Mesendoderm (in vitro differentiated cells): Measurements from ENCODE around the gene LDHAL6B.
A peak's percentile ranks its signal among the peaks of the same experiment; 100 is the strongest.
"Not testable (repeated sequence)": the region's sequence is repeated elsewhere in the genome, so short reads cannot be mapped to it uniquely, and the experiment has no call there.

ENCODE experiments used
- DNase-seq: peaks from one replicate; pipeline ENCODE4 v3.0.0; 2013
- H2AK5ac ChIP-seq: 2 replicates; pipeline ENCODE4 v1.6.1; 2013; ENCODE audit warnings: low read length, inconsistent platforms
- H2BK120ac ChIP-seq: 2 replicates; pipeline ENCODE4 v1.6.1; 2013; ENCODE audit warnings: low read depth, mild to moderate bottlenecking, low read length, moderate library complexity, mixed read lengths
- H2BK15ac ChIP-seq: replicated peaks from 2 replicates; pipeline ENCODE4 v1.6.1; 2013; ENCODE audit warnings: low read depth, mild to moderate bottlenecking, moderate library complexity
- H2BK5ac ChIP-seq: 2 replicates; pipeline ENCODE4 v1.6.1; 2013; ENCODE audit warnings: low read length, inconsistent platforms
- H3K18ac ChIP-seq: 2 replicates; pipeline ENCODE4 v1.6.1; 2013; ENCODE audit warnings: mild to moderate bottlenecking, low read length, mixed read lengths
- H3K23ac ChIP-seq: one replicate; pipeline ENCODE4 v1.6.1; 2013; ENCODE audit warnings: low read length
- H3K27ac ChIP-seq: 2 replicates; pipeline ENCODE4 v1.5.1; 2013; ENCODE audit warnings: low read depth, mild to moderate bottlenecking, inconsistent platforms, low read length, moderate library complexity
- H3K27me3 ChIP-seq: 2 replicates; pipeline ENCODE4 v1.6.1; 2013; ENCODE audit warnings: low read length, control low read depth, mild to moderate bottlenecking, inconsistent platforms; ENCODE audit not compliant: insufficient read depth, poor library complexity
- H3K36me3 ChIP-seq: 2 replicates; pipeline ENCODE4 v1.6.1; 2013; ENCODE audit warnings: low read length, inconsistent platforms; ENCODE audit not compliant: control insufficient read depth, insufficient read depth
- H3K4ac ChIP-seq: one replicate; pipeline ENCODE4 v1.6.1; 2013; ENCODE audit warnings: low read depth, mild to moderate bottlenecking, low read length, moderate library complexity
- H3K4me1 ChIP-seq: 2 replicates; pipeline ENCODE4 v1.6.1; 2013; ENCODE audit warnings: low read depth, low read length, inconsistent platforms; ENCODE audit not compliant: control insufficient read depth
- H3K4me2 ChIP-seq: 2 replicates; pipeline ENCODE4 v1.6.1; 2013; ENCODE audit warnings: low read length
- H3K4me3 ChIP-seq: 2 replicates; pipeline ENCODE4 v1.5.1; 2013; ENCODE audit warnings: mild to moderate bottlenecking, low read length
- H3K56ac ChIP-seq: one replicate; pipeline ENCODE4 v1.6.1; 2013; ENCODE audit warnings: low read length
- H3K79me1 ChIP-seq: 2 replicates; pipeline ENCODE4 v1.6.1; 2013; ENCODE audit warnings: low read length, inconsistent platforms
- H3K79me2 ChIP-seq: 2 replicates; pipeline ENCODE4 v1.6.1; 2013; ENCODE audit warnings: mild to moderate bottlenecking, low read length; ENCODE audit not compliant: control insufficient read depth, insufficient read depth
- H3K9ac ChIP-seq: 2 replicates; pipeline ENCODE4 v1.6.1; 2013; ENCODE audit warnings: low read length, inconsistent platforms
- H4K5ac ChIP-seq: one replicate; pipeline ENCODE4 v1.6.1; 2013; ENCODE audit warnings: low read length
- H4K8ac ChIP-seq: one replicate; pipeline ENCODE4 v1.6.1; 2013; ENCODE audit warnings: low read depth, mild to moderate bottlenecking, control low read depth, low read length, moderate library complexity
- WGBS: extraction: QIAGEN DNeasy Blood & Tissue Kit; methylation state at CpG from one replicate; pipeline ENCODE4 v1.1.7; 2013; ENCODE audit warnings: low lambda C conversion rate, missing lambda C conversion rate; ENCODE audit not compliant: insufficient coverage; ENCODE audit errors: extremely low coverage; 5-methylcytosine and 5-hydroxymethylcytosine counted together

The LDHAL6B gene

GRCh38 chr15:59160880-59161593 lies 45.6 kb upstream of the LDHAL6B start:
- Histone ChIP-seq H2BK5ac (no peak overlapping the region), H2BK120ac (no peak overlapping the region)
- WGBS: no CpG with 5 or more reads among the region's 23 CpGs

DNA sequence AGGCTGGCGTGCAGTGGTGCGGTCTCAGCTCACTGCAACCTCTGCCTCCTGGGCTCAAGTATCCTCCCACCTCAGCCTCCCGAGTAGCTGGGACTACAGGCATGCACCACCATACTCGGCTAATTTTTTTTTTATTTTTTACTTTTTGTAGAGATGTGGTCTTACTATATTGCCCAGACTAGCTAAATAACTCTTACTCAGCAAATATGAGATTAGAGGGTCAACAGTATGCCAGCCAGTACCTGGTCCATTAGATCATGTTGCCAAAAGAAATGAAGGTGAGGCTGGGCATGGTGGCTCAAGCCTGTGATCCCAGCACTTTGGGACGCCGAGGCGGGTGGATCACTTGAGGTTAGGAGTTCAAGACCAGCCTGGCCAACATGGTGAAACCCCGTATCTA lies 44.6 kb upstream of the LDHAL6B start:
- not testable (repeated sequence) for H3K4ac ChIP-seq, H3K4me2 ChIP-seq, H3K4me1 ChIP-seq, H2BK15ac ChIP-seq, H3K9ac ChIP-seq, H4K8ac ChIP-seq, H2BK5ac ChIP-seq, H3K79me1 ChIP-seq, H3K18ac ChIP-seq, DNase-seq, H3K56ac ChIP-seq, H3K23ac ChIP-seq, H4K5ac ChIP-seq, H2BK120ac ChIP-seq, H3K4me3 ChIP-seq, H3K36me3 ChIP-seq, H3K79me2 ChIP-seq, H3K27me3 ChIP-seq, H3K27ac ChIP-seq, H2AK5ac ChIP-seq
- WGBS: no CpG with 5 or more reads among the region's 8 CpGs

More at GRCh38 chr15:59160880-59161593, 45.6 kb upstream of the LDHAL6B start:
- Histone ChIP-seq H3K23ac (no peak overlapping the region), H3K27ac (no peak overlapping the region), H4K8ac (no peak overlapping the region), H3K4me3 (no peak overlapping the region), H2AK5ac (no peak overlapping the region), H3K9ac (no peak overlapping the region), H3K79me2 (no peaks in the 10 kb centered on the region), H3K56ac (no peak overlapping the region), H2BK15ac (no peak overlapping the region), H3K79me1 (no peaks in the 10 kb centered on the region), H3K4me1 (no peaks in the 10 kb centered on the region), H3K36me3 (no peaks in the 10 kb centered on the region), H3K27me3 (no peaks in the 10 kb centered on the region), H3K4ac (no peak overlapping the region), H4K5ac (no peak overlapping the region), H3K18ac (no peak overlapping the region), H3K4me2 (no peak overlapping the region)
- DNase-seq: peak; percentile 61

GRCh38 chr15:59165726-59166125 lies 40.9 kb upstream of the LDHAL6B start:
- H3K4me3 ChIP-seq: no peak overlapping the region
- no CpG with 5 or more reads among the region's 3 CpGs for WGBS
- H2BK15ac ChIP-seq: no peak overlapping the region
- H4K5ac ChIP-seq: no peak overlapping the region
- H3K4ac ChIP-seq: no peak overlapping the region
- H3K79me1 ChIP-seq: no peaks in the 10 kb centered on the region
- no peaks in the 10 kb centered on the region for H3K79me2 ChIP-seq
- DNase-seq: no peak
- H3K18ac ChIP-seq: no peak overlapping the region
- no peak overlapping the region for H2BK5ac ChIP-seq
- H2AK5ac ChIP-seq: no peak overlapping the region
- H3K36me3 ChIP-seq: no peaks in the 10 kb centered on the region
- no peaks in the 10 kb centered on the region for H3K4me1 ChIP-seq
- H3K27me3 ChIP-seq: no peaks in the 10 kb centered on the region
- H3K23ac ChIP-seq: no peak overlapping the region
- H4K8ac ChIP-seq: no peak overlapping the region
- no peak overlapping the region for H3K4me2 ChIP-seq
- no peak overlapping the region for H3K56ac ChIP-seq
- no peak overlapping the region for H2BK120ac ChIP-seq
- H3K9ac ChIP-seq: no peak overlapping the region
- H3K27ac ChIP-seq: no peak overlapping the region

DNA sequence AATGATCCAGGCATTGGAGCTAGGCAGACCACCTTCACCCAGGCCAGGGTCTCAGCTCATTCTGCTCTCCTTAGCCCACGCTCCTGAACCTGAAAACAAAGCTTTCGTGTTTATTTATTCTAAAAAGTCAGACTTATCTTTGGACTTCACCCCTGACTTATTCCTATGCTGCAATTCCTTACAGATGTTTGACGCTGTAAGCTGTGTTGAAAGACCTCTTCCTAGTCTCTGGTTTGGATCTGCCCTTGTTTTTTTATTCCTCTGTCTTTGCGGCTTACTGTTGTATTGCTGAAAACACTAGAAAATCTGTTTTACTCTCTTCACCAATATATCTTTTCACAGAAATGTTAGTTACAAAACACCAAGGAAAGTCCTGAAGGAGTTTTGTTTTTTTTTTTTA lies 40.5 kb upstream of the LDHAL6B start:
- H3K27ac ChIP-seq: no peak overlapping the region
- no peak overlapping the region for H2BK120ac ChIP-seq
- H2AK5ac ChIP-seq: no peak overlapping the region
- H3K27me3 ChIP-seq: no peaks in the 10 kb centered on the region
- H2BK5ac ChIP-seq: no peak overlapping the region
- H3K79me2 ChIP-seq: no peaks in the 10 kb centered on the region
- no peak overlapping the region for H3K18ac ChIP-seq
- no peak overlapping the region for H3K56ac ChIP-seq
- H2BK15ac ChIP-seq: no peak overlapping the region
- H3K79me1 ChIP-seq: no peaks in the 10 kb centered on the region
- no peak overlapping the region for H3K4me3 ChIP-seq
- no peak overlapping the region for H4K8ac ChIP-seq
- H3K4ac ChIP-seq: no peak overlapping the region
- no peaks in the 10 kb centered on the region for H3K4me1 ChIP-seq
- H3K9ac ChIP-seq: no peak overlapping the region
- no peak overlapping the region for H3K23ac ChIP-seq
- no peaks in the 10 kb centered on the region for H3K36me3 ChIP-seq
- WGBS: no CpG with 5 or more reads among the region's 4 CpGs
- H3K4me2 ChIP-seq: no peak overlapping the region
- no peak overlapping the region for H4K5ac ChIP-seq
- DNase-seq: no peak

- no peak overlapping the region for H4K8ac ChIP-seq
- H3K27me3 ChIP-seq: no peaks in the 10 kb centered on the region
- H3K23ac ChIP-seq: no peak overlapping the region
- no peaks in the 10 kb centered on the region for H3K4me1 ChIP-seq
- no CpG with 5 or more reads among the region's 11 CpGs for WGBS
- no peak overlapping the region for H3K9ac ChIP-seq
- no peak overlapping the region for H3K4me3 ChIP-seq
- H2BK5ac ChIP-seq: no peak overlapping the region
- no peaks in the 10 kb centered on the region for H3K79me2 ChIP-seq
- H3K56ac ChIP-seq: no peak overlapping the region
- H2AK5ac ChIP-seq: no peak overlapping the region
- H3K27ac ChIP-seq: no peak overlapping the region
- no peak for DNase-seq
- H3K36me3 ChIP-seq: no peaks in the 10 kb centered on the region
- no peak overlapping the region for H4K5ac ChIP-seq
- no peaks in the 10 kb centered on the region for H3K79me1 ChIP-seq
- no peak overlapping the region for H3K4ac ChIP-seq
- no peak overlapping the region for H3K18ac ChIP-seq
- no peak overlapping the region for H2BK120ac ChIP-seq
- no peak overlapping the region for H2BK15ac ChIP-seq
- no peak overlapping the region for H3K4me2 ChIP-seq
Observed at GRCh38 chr15:59166601-59167265, 39.9 kb upstream of the LDHAL6B start.
